GM12878 (cell line): ENCODE results near the gene PSMD11. TPM values are rescaled to one million over a fixed set of nuclear protein-coding genes. Genes with fewer than 3 reads are reported as not detected.

Source experiments
- ATF7 ChIP-seq: fragments of 450-650 bp; IDR thresholded peaks from 2 replicates; pipeline ENCODE4 v1.6.1; 2016; ENCODE audit warnings: low read depth, mild to moderate bottlenecking
- CBFB ChIP-seq: IDR thresholded peaks from 2 replicates; pipeline ENCODE4 v1.6.1; 2016; ENCODE audit warnings: antibody characterized with exemption, low read depth
- CHD2 ChIP-seq: IDR thresholded peaks from 2 replicates; pipeline ENCODE4 v1.6.1; 2011; ENCODE audit warnings: low read depth, low read length, improper control_type of control experiment, borderline replicate concordance
- CREB1 ChIP-seq: IDR thresholded peaks from 2 replicates; pipeline ENCODE4 v1.6.1; 2012; ENCODE audit warnings: low read depth, mild to moderate bottlenecking, inconsistent platforms
- FOS ChIP-seq: IDR thresholded peaks from 3 replicates; pipeline ENCODE4 v1.6.1; 2011; ENCODE audit warnings: borderline replicate concordance; ENCODE audit not compliant: insufficient read length; ENCODE audit errors: extremely low read depth
- HCFC1 ChIP-seq: fragments of 150-350 bp; IDR thresholded peaks from 2 replicates; pipeline ENCODE4 v1.6.1; 2014; ENCODE audit warnings: low read length
- JUNB ChIP-seq: IDR thresholded peaks from 2 replicates; pipeline ENCODE4 v1.6.1; 2016; ENCODE audit warnings: antibody characterized with exemption, mild to moderate bottlenecking
- KAT2A ChIP-seq: conservative IDR thresholded peaks from 2 replicates; pipeline ENCODE4 v1.6.1; 2011; ENCODE audit warnings: low read depth, low read length; ENCODE audit not compliant: control insufficient read depth
- LARP7 ChIP-seq: fragments of 450-650 bp; IDR thresholded peaks from 2 replicates; pipeline ENCODE4 v1.6.1; 2017; ENCODE audit warnings: mild to moderate bottlenecking
- MTA2 ChIP-seq: fragments of 450-650 bp; IDR thresholded peaks from 2 replicates; pipeline ENCODE4 v1.6.1; 2016; ENCODE audit warnings: low read depth, mild to moderate bottlenecking, moderate library complexity
- MTA3 ChIP-seq: IDR thresholded peaks from 2 replicates; pipeline ENCODE4 v1.6.1; 2012; ENCODE audit warnings: low read length, inconsistent platforms, borderline replicate concordance
- MYC ChIP-seq: IDR thresholded peaks from 2 replicates; pipeline ENCODE4 v1.6.1; 2011; ENCODE audit warnings: mild to moderate bottlenecking, low read length, moderate library complexity, inconsistent platforms; ENCODE audit not compliant: insufficient read depth, insufficient replicate concordance, insufficient read length, severe bottlenecking
- NFYB ChIP-seq: IDR thresholded peaks from 2 replicates; pipeline ENCODE4 v1.6.1; 2011; ENCODE audit warnings: low read depth, mild to moderate bottlenecking, low read length, improper control_type of control experiment, moderate library complexity; ENCODE audit not compliant: insufficient read depth
- POLR2A ChIP-seq: IDR thresholded peaks from 2 replicates; pipeline ENCODE4 v1.6.1; 2011; ENCODE audit warnings: low read depth, mild to moderate bottlenecking, low read length
- RUNX3 ChIP-seq: IDR thresholded peaks from 2 replicates; pipeline ENCODE4 v1.6.1; 2012; ENCODE audit warnings: low read length, inconsistent platforms
- SIX5 ChIP-seq: IDR thresholded peaks from 2 replicates; pipeline ENCODE4 v1.6.1; 2011; ENCODE audit warnings: mild to moderate bottlenecking, low read depth, low read length, moderate library complexity; ENCODE audit not compliant: severe bottlenecking
- SMC3 ChIP-seq: IDR thresholded peaks from 2 replicates; pipeline ENCODE4 v1.6.1; 2011; ENCODE audit warnings: low read length, improper control_type of control experiment, borderline replicate concordance
- ZNF622 ChIP-seq: fragments of 450-650 bp; IDR thresholded peaks from 2 replicates; pipeline ENCODE4 v1.6.1; 2017; ENCODE audit warnings: mild to moderate bottlenecking, inconsistent platforms
- ZSCAN29 ChIP-seq: fragments of 450-650 bp; IDR thresholded peaks from 2 replicates; pipeline ENCODE4 v1.6.1; 2017; ENCODE audit warnings: mild to moderate bottlenecking, moderate library complexity
- polyA plus RNA-seq, 11 experiments: library from polyadenylated mRNA; depleted of rRNA in 4 of 11; unstranded in 6 of 11; stranded (reverse) in 5 of 11; fragments of >200 nt; fragmentation: Nextera tagmentation in 4 of 11; fragmentation: Illumina TruSeq in 1 of 11; extraction: Ambion mirVana in 4 of 11; extraction: Trizol in 1 of 11; gene quantifications; 1 replicate in 1 of 11; 2 replicates in 10 of 11; pipeline versions ENCODE4 v1.2.1 to v1.2.3, GENCODE V29; 2011 to 2016; ENCODE audit warnings: inconsistent platforms in 2 of 11, missing spikeins in 2 of 11, low read depth in 1 of 11
- total RNA-seq, 4 experiments: library from RNA; depleted of rRNA in 3 of 4; stranded (reverse); fragments of >200 nt in 3 of 4; fragmentation: Illumina TruSeq in 1 of 4; extraction: Trizol in 1 of 4; gene quantifications; 2 replicates each; pipeline versions ENCODE4 v1.2.1 to v1.2.3, GENCODE V29; 2013 to 2021
- TF ChIP-seq, protein P1 (sequence below): fragments of 450-650 bp; IDR thresholded peaks from 2 replicates; pipeline ENCODE4 v1.6.1; 2016; ENCODE audit warnings: mild to moderate bottlenecking
- TF ChIP-seq, protein P2 (sequence below): fragments of 150-350 bp; IDR thresholded peaks from 2 replicates; pipeline ENCODE4 v1.6.1; 2014; ENCODE audit warnings: mild to moderate bottlenecking, low read depth, low read length
- TF ChIP-seq, protein P3 (sequence below): fragments of 450-650 bp; IDR thresholded peaks from 2 replicates; pipeline ENCODE4 v1.6.1; 2017; ENCODE audit warnings: antibody characterized with exemption, mild to moderate bottlenecking, moderate library complexity
- TF ChIP-seq, protein P4 (sequence below): IDR thresholded peaks from 2 replicates; pipeline ENCODE4 v1.6.1; 2011; ENCODE audit warnings: borderline replicate concordance, low read depth, mild to moderate bottlenecking, moderate library complexity, low read length; ENCODE audit not compliant: insufficient read depth, poor library complexity, severe bottlenecking
- TF ChIP-seq, protein P5 (sequence below): fragments of 450-650 bp; IDR thresholded peaks from 2 replicates; pipeline ENCODE4 v1.6.1; 2016; ENCODE audit warnings: mild to moderate bottlenecking

The PSMD11 gene
- total and polyA plus RNA-seq, 10 of the 15 experiments (the other 5 are each of a cell fraction or from before 2014, with no cell fraction given) = 84.1 to 319 (median 120) TPM

DNA sequence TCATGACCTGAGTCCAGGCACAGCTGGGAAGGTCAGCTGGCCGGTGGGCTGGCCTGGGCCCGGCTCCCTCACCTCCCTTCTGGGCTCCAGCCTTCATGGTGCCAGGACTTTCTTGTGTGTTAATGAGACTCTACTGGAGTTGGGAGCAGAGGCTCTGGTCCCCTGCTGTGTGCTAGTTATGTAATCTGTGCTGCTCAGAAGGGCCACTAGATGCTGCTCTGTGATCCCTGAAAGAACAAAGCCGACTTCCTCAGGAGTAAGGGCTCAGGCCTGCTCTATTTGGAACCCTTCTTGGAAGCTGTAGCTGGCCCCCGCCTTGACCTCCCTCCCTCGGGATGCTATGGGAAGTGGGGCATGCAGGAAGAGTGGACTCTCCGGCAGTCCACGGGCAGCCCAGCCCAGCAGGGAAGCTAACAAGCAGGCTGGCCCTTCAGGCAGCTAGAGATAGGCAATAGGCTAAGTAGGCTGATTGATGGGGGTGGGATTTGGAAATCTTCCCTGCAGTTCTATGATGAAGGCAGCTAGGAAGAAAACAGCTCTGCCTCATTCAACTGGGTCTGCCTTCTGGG is 39.2 kb downstream of the PSMD11 start (continued):
- TF ChIP-seq, protein P1, sequence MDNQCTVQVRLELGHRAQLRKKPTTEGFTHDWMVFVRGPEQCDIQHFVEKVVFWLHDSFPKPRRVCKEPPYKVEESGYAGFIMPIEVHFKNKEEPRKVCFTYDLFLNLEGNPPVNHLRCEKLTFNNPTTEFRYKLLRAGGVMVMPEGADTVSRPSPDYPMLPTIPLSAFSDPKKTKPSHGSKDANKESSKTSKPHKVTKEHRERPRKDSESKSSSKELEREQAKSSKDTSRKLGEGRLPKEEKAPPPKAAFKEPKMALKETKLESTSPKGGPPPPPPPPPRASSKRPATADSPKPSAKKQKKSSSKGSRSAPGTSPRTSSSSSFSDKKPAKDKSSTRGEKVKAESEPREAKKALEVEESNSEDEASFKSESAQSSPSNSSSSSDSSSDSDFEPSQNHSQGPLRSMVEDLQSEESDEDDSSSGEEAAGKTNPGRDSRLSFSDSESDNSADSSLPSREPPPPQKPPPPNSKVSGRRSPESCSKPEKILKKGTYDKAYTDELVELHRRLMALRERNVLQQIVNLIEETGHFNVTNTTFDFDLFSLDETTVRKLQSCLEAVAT = peak; percentile 85
- TF ChIP-seq, protein P2, sequence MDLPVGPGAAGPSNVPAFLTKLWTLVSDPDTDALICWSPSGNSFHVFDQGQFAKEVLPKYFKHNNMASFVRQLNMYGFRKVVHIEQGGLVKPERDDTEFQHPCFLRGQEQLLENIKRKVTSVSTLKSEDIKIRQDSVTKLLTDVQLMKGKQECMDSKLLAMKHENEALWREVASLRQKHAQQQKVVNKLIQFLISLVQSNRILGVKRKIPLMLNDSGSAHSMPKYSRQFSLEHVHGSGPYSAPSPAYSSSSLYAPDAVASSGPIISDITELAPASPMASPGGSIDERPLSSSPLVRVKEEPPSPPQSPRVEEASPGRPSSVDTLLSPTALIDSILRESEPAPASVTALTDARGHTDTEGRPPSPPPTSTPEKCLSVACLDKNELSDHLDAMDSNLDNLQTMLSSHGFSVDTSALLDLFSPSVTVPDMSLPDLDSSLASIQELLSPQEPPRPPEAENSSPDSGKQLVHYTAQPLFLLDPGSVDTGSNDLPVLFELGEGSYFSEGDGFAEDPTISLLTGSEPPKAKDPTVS = no peak
- TF ChIP-seq MTA3 (0 out of 2 replicates have a peak, but pooled peaks have one; percentile 29), LARP7 (peak; percentile 29; the same call in 1 of the 2 replicates), FOS (no peak), SIX5 (no peak), ZNF622 (no peak), SMC3 (peak; percentile 89), RUNX3 (0 out of 2 replicates have a peak, but pooled peaks have one; percentile 15), ZSCAN29 (no peak), JUNB (no peak), ATF7 (0 out of 2 replicates have a peak, but pooled peaks have one; percentile 22), KAT2A (no peak), CHD2 (peak; percentile 20; the same call in 1 of the 2 replicates), MYC (no peak), POLR2A (peak; percentile 48), HCFC1 (0 out of 2 replicates have a peak, but pooled peaks have one; percentile 22), NFYB (no peak), CBFB (0 out of 2 replicates have a peak, but pooled peaks have one; percentile 47), MTA2 (no peak), CREB1 (0 out of 2 replicates have a peak, but pooled peaks have one; percentile 28)
- TF ChIP-seq, protein P3, sequence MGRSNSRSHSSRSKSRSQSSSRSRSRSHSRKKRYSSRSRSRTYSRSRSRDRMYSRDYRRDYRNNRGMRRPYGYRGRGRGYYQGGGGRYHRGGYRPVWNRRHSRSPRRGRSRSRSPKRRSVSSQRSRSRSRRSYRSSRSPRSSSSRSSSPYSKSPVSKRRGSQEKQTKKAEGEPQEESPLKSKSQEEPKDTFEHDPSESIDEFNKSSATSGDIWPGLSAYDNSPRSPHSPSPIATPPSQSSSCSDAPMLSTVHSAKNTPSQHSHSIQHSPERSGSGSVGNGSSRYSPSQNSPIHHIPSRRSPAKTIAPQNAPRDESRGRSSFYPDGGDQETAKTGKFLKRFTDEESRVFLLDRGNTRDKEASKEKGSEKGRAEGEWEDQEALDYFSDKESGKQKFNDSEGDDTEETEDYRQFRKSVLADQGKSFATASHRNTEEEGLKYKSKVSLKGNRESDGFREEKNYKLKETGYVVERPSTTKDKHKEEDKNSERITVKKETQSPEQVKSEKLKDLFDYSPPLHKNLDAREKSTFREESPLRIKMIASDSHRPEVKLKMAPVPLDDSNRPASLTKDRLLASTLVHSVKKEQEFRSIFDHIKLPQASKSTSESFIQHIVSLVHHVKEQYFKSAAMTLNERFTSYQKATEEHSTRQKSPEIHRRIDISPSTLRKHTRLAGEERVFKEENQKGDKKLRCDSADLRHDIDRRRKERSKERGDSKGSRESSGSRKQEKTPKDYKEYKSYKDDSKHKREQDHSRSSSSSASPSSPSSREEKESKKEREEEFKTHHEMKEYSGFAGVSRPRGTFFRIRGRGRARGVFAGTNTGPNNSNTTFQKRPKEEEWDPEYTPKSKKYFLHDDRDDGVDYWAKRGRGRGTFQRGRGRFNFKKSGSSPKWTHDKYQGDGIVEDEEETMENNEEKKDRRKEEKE = no peak
- TF ChIP-seq, protein P4, sequence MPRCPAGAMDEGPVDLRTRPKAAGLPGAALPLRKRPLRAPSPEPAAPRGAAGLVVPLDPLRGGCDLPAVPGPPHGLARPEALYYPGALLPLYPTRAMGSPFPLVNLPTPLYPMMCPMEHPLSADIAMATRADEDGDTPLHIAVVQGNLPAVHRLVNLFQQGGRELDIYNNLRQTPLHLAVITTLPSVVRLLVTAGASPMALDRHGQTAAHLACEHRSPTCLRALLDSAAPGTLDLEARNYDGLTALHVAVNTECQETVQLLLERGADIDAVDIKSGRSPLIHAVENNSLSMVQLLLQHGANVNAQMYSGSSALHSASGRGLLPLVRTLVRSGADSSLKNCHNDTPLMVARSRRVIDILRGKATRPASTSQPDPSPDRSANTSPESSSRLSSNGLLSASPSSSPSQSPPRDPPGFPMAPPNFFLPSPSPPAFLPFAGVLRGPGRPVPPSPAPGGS = peak; percentile 10
- TF ChIP-seq, protein P5, sequence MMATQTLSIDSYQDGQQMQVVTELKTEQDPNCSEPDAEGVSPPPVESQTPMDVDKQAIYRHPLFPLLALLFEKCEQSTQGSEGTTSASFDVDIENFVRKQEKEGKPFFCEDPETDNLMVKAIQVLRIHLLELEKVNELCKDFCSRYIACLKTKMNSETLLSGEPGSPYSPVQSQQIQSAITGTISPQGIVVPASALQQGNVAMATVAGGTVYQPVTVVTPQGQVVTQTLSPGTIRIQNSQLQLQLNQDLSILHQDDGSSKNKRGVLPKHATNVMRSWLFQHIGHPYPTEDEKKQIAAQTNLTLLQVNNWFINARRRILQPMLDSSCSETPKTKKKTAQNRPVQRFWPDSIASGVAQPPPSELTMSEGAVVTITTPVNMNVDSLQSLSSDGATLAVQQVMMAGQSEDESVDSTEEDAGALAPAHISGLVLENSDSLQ = peak; percentile 70
